ENCODE results near the gene LAPTM5.
A peak's percentile ranks its signal among the peaks of the same experiment; 100 is the strongest.

Gene LAPTM5

DNA sequence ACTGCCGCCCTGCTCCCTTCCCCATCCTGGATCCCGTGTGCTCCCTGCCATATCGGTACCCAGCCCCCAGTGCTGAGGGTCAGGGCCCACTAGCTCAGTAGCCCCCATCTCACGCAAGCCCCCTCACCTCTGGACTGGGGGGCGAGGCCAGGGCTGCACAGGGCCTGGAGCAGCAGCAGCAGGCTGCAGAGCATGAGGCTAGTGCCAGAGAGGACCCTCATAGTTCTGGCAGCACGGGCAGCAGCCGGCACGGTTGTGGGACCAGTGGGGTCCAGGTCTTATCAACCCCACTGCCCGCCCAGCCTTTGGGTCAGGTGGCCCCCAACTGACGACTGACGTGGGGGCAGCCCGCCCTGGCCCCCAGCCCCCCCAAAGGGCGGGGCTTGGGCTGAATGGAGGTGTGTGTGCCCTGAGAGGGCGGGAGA, 34.2 kb downstream of the LAPTM5 start, which contains the start of gene MATN1:
TSS of gene MATN1 (minus strand) at position 255 of the 425 bp plus-strand sequence. CDS start at position 221, 34 bp downstream.
- Histone ChIP-seq H3K27me3 (ENCODE audit: control insufficient read depth, insufficient read depth, low read length) (no peaks in the 10 kb centered on the region), H3K4me3 (ENCODE audit: low read length) (no peak within 1 kb of the TSS), H3K27ac (ENCODE audit: low read depth, low read length) (no peak within 1 kb of the TSS), H3K4me1 (ENCODE audit: control insufficient read depth, insufficient read depth, low read length) (peaks cover 8% of the 10 kb centered on the region), H3K9ac (ENCODE audit: low read length) (no peak within 1 kb of the TSS), H3K36me3 (ENCODE audit: control insufficient read depth, insufficient read depth, low read length) (no peaks in the 10 kb centered on the region)

DNA sequence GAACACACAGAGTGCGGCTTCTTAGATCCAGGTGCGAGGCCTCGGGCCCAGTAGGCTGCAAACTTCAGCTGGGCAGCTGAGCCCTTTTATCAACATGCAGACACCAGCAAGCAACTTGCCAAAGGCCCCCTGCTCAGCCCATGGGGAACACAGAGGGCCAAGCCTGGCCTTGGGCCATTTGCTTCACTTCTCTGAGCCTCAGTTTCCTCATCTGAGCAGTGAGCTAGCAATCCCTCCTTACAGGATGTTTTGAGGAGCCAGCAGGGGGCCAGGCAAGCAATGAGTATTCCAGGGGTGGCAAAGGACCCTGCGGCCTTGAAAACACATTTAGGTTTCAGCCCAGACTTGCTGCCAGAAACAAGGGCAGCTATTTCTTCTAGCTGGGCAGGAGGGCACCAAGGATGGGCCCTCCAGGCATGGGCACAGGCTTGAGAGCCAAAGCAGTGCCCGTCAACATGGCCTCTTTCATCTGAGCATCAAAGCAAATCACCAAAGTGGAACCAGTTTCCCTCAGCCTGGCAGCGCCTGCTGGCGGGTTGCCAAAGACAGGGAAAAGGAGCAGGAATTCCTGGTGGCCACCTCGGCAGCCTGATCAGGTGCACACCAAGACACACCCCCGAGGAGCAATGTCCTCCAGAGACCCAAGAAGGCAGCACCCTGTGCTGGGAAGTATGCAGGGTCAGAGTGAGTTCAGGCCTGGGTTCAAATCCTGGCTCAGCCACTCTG, 35.6 kb downstream of the LAPTM5 start:
- H3K9ac ChIP-seq (ENCODE audit: low read length): no peak overlapping the region
- H3K36me3 ChIP-seq (ENCODE audit: control insufficient read depth, insufficient read depth, low read length): no peaks in the 10 kb centered on the region
- H3K4me3 ChIP-seq (ENCODE audit: low read length): no peak overlapping the region
- H3K27me3 ChIP-seq (ENCODE audit: control insufficient read depth, insufficient read depth, low read length): no peaks in the 10 kb centered on the region
- H3K27ac ChIP-seq (ENCODE audit: low read depth, low read length): no peak overlapping the region
- H3K4me1 ChIP-seq (ENCODE audit: control insufficient read depth, insufficient read depth, low read length): peaks cover 8% of the 10 kb centered on the region

DNA sequence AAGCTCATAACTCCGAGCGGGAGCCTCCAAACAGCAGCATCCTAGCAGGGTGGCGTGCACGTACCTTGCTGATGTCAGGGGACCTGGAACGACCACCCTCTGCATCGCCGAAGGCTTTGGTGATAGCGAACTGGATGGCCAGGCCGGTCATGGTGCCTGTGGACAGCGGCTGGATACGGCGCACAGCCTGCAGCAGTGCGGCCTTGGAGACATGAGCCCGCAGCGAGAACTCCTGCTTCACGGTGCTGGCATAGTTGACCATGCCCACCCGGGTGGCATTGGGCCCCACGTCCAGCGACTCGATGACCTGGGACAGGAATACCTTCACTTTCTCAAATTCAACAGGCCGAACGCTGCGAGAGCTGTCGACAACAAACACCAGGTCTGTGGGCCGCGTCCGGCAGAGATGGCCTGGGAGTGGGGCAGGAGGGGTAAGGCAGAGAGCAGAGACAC, 36.2 kb downstream of the LAPTM5 start:
- H3K36me3 ChIP-seq (ENCODE audit: control insufficient read depth, insufficient read depth, low read length): no peaks in the 10 kb centered on the region
- no peak overlapping the region for H3K9ac ChIP-seq (ENCODE audit: low read length)
- no peak overlapping the region for H3K27ac ChIP-seq (ENCODE audit: low read depth, low read length)
- peaks cover 8% of the 10 kb centered on the region for H3K4me1 ChIP-seq (ENCODE audit: control insufficient read depth, insufficient read depth, low read length)
- H3K4me3 ChIP-seq (ENCODE audit: low read length): no peak overlapping the region
- no peaks in the 10 kb centered on the region for H3K27me3 ChIP-seq (ENCODE audit: control insufficient read depth, insufficient read depth, low read length)

DNA sequence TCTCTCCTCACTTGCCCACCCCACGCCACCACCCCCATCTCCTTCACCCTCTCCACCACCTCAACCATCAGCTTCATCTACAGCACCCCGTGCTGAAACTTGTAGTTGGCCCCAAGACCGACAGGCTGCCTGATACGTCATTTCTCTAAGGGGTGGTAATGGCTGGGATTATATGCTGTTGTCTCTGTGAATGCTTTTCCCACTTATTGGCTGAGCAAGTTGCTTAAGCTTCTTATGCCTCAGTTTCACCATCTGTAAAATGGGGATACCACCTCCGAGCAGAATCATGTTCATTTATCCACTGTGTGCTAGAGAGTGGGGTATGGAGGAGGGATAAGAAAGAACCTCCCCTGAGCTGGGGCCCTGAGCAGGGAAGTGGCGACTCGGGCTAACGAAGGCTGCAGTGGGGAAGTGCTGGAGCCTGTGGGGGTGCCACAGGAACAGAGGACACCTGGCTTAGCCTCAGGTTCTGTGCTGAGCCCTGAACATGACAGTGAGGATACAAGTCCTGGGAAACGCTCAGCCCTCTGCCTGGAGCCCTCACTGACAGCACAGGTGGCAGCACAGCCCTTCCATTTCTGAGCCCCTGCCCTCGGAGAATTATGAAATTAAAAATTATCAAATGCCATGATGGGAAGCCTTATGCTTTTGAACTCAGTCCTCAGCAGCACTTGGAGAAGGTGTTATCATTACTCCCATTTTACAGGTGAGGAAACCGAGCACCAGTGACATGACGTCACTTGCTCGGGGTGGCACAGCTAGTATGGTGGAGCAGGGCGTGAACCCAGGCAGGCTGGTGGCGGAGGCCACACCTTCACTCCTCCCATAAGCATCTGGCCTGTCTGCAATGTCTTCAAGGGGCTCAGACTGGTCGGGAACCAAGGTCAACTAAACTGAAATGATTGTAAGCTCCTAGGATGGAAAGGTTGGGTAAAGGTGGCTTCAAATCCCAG, 37.0 kb downstream of the LAPTM5 start:
- no peak overlapping the region for H3K27ac ChIP-seq (ENCODE audit: low read depth, low read length)
- no peak overlapping the region for H3K9ac ChIP-seq (ENCODE audit: low read length)
- no peaks in the 10 kb centered on the region for H3K27me3 ChIP-seq (ENCODE audit: control insufficient read depth, insufficient read depth, low read length)
- H3K4me1 ChIP-seq (ENCODE audit: control insufficient read depth, insufficient read depth, low read length): peaks cover 8% of the 10 kb centered on the region
- no peaks in the 10 kb centered on the region for H3K36me3 ChIP-seq (ENCODE audit: control insufficient read depth, insufficient read depth, low read length)
- no peak overlapping the region for H3K4me3 ChIP-seq (ENCODE audit: low read length)

DNA sequence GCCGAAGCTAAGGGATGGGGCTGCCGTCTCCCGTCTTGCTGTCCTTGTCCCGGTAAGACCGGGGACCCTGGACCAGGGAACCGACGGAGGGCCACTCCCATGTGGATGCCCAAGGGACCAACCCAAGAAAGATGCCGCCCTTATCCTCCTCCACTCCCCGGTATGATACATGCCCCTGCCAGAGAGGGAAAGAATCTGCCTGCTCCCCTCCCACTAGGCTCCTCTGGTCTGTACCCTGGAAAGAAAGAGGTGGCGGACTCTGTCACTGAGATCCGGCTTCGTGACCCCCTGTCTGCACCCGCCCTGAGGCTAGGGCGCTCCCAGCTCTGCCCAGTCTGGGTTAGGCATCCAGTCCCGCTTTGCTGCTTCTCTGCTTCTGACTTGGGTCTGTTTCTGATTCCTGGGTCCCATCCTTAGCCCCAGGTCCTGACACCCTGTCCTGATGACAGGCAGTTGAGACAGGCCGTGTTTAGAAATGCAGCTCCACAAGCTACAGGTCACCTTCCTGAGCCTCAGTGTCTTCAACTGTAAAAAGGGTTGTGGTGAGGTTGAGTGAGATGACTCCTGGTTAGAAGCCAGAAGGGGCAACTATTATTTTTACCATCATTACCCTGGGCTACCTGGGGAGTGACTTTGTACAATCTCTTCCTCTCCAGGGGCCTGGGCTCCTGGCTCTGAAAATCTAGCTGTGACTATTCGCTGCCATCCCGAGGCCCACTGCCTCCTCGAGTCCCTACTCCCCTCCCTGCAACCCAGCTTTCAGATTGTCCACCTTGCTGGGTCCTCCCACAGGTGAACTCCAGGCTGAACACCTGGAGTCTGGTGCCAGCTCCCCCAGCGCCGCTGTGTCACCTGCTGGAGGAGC, 37.9 kb downstream of the LAPTM5 start:
- Histone ChIP-seq H3K4me1 (ENCODE audit: control insufficient read depth, insufficient read depth, low read length) (peaks cover 8% of the 10 kb centered on the region), H3K27me3 (ENCODE audit: control insufficient read depth, insufficient read depth, low read length) (no peaks in the 10 kb centered on the region), H3K36me3 (ENCODE audit: control insufficient read depth, insufficient read depth, low read length) (no peaks in the 10 kb centered on the region), H3K27ac (ENCODE audit: low read depth, low read length) (peak overlapping the region; percentile 100), H3K4me3 (ENCODE audit: low read length) (peak overlapping the region; percentile 61), H3K9ac (ENCODE audit: low read length) (no peak overlapping the region)

DNA sequence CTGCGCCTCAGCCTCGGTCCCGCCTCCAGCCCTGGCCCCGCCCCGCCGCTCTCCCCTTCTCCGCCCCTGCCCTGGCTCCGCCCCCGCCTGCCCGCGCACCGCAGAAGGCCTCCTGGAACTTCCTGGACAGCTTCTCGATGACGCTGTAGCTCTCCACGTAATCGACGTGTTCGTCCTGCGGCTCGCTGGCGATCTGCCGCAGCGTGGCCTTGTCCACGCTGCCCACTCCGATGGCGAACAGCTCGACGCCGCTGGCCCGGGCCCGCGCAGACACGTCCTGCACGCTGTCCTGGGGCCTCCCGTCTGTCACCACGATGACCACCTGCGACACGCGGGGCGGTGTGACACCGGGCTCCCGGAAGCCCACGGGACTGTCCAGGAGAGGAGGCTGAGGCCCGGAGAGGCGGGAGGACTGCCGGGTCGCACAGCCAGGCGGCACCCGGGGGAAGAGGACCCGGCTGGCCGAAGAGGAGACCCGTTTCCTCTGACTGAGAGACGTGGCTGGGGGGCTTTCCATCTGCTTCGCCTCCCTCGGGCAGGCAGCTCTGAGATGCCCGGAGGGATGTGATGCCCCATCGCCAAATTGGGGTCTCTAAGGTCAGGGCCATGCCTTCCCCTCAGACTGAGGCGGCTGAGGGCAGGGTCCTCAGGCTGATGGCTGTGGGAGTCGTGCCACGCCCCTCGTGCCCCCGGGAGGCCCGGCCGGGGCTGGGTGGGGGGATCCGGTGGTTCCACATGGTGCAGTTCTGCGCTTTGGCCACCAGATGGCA, 38.8 kb downstream of the LAPTM5 start:
- peak overlapping the region; percentile 100 for H3K27ac ChIP-seq (ENCODE audit: low read depth, low read length)
- H3K27me3 ChIP-seq (ENCODE audit: control insufficient read depth, insufficient read depth, low read length): no peaks in the 10 kb centered on the region
- H3K9ac ChIP-seq (ENCODE audit: low read length): peak overlapping the region; percentile 53
- H3K4me1 ChIP-seq (ENCODE audit: control insufficient read depth, insufficient read depth, low read length): peaks cover 8% of the 10 kb centered on the region
- peak overlapping the region; percentile 61 for H3K4me3 ChIP-seq (ENCODE audit: low read length)
- H3K36me3 ChIP-seq (ENCODE audit: control insufficient read depth, insufficient read depth, low read length): no peaks in the 10 kb centered on the region

DNA sequence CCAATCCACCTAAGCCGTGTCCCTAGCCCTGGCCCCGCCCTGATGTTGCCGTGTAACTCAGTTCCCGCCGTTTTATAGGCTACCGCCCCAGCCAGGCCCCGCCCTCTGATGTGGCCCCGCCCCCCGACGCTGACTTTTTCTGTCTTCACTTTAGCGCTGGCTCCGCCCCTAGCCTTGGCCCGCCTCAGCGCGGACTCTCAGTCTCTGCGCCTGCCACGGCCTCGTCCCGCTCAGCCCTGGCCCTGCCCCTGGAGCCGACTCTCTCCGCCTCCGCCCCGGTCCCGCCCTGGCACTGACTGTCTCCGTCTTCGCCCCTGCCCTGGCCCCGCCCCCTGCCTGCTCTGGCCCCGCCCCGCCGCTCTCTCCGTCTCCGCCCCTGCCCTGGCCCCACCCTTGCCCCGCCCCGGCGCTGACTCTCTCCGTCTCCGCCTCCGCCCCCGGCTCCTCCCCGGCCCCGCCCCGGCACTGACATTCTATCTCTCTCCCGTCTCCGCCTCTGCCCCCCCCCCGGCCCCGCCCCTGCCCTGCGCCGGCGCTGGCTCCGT, 39.4 kb downstream of the LAPTM5 start:
- Histone ChIP-seq H3K27me3 (ENCODE audit: control insufficient read depth, insufficient read depth, low read length) (no peaks in the 10 kb centered on the region), H3K4me1 (ENCODE audit: control insufficient read depth, insufficient read depth, low read length) (peaks cover 8% of the 10 kb centered on the region), H3K9ac (ENCODE audit: low read length) (no peak overlapping the region), H3K27ac (ENCODE audit: low read depth, low read length) (peak overlapping the region; percentile 100), H3K36me3 (ENCODE audit: control insufficient read depth, insufficient read depth, low read length) (no peaks in the 10 kb centered on the region), H3K4me3 (ENCODE audit: low read length) (peak overlapping the region; percentile 55)

DNA sequence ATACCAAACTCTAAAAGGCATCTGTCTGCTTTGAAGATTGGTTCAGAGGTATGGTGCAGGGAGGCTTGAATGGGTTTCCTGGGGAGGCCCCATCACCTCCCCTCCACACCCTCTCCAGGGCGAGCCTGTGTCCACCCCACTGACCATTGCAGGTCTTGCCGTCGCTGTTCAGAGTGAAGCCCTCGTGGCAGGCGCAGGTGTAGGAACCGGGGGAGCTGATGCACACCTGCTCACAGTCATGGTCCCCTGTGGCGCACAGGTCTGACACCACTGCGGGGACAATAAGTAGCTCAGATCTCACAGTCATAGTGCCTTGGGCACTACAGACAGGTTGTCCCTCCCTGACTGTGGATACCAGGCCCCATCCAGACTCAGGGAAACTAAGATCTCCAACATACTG, 40.9 kb downstream of the LAPTM5 start:
- H3K4me3 ChIP-seq (ENCODE audit: low read length): no peak overlapping the region
- peaks cover 2% of the 10 kb centered on the region for H3K27me3 ChIP-seq (ENCODE audit: control insufficient read depth, insufficient read depth, low read length)
- H3K36me3 ChIP-seq (ENCODE audit: control insufficient read depth, insufficient read depth, low read length): no peaks in the 10 kb centered on the region
- H3K27ac ChIP-seq (ENCODE audit: low read depth, low read length): no peak overlapping the region
- no peak overlapping the region for H3K9ac ChIP-seq (ENCODE audit: low read length)
- peaks cover 8% of the 10 kb centered on the region for H3K4me1 ChIP-seq (ENCODE audit: control insufficient read depth, insufficient read depth, low read length)

DNA sequence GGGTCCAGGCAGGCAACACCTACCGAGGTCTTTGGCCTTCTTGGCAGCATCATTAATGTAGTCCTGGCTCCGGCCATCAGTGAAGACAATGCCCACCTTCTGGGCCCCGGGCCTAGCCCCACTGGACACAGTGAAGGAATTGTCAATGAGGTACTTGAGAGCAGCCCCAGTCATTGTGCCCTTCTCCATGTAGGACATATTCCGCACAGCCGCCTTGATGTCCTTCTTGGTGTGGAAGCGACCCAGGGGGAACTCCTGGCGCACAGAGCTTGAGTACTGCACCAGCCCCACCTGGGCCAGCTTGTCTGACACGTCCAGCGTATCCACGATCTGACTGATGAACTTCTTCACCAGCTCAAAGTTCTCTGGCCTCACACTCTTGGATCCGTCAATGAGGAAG, 41.7 kb downstream of the LAPTM5 start:
- Histone ChIP-seq H3K4me1 (ENCODE audit: control insufficient read depth, insufficient read depth, low read length) (peaks cover 8% of the 10 kb centered on the region), H3K36me3 (ENCODE audit: control insufficient read depth, insufficient read depth, low read length) (no peaks in the 10 kb centered on the region), H3K27me3 (ENCODE audit: control insufficient read depth, insufficient read depth, low read length) (peaks cover 2% of the 10 kb centered on the region), H3K9ac (ENCODE audit: low read length) (no peak overlapping the region), H3K4me3 (ENCODE audit: low read length) (no peak overlapping the region), H3K27ac (ENCODE audit: low read depth, low read length) (no peak overlapping the region)

DNA sequence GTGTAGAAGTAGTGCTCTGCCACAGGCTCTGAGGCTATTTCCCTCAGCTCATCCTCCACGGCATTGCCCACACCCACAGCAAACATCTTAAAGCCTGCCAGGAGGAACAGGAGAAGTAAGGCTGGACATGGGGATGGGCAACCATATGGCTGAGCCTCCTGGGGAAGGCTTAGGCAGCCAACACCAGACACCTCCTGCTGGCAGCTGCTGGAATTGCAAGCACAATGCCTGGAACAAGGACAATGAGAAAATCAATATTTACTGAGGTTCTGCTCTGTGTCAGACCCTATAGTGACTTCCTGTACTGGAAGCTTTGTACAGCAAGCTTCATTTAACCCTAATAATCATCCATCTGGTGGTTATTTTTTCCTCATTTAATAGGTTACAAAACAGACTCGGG, 42.4 kb downstream of the LAPTM5 start:
- no peaks in the 10 kb centered on the region for H3K36me3 ChIP-seq (ENCODE audit: control insufficient read depth, insufficient read depth, low read length)
- peaks cover 2% of the 10 kb centered on the region for H3K27me3 ChIP-seq (ENCODE audit: control insufficient read depth, insufficient read depth, low read length)
- no peak overlapping the region for H3K4me3 ChIP-seq (ENCODE audit: low read length)
- peaks cover 8% of the 10 kb centered on the region for H3K4me1 ChIP-seq (ENCODE audit: control insufficient read depth, insufficient read depth, low read length)
- H3K27ac ChIP-seq (ENCODE audit: low read depth, low read length): no peak overlapping the region
- H3K9ac ChIP-seq (ENCODE audit: low read length): no peak overlapping the region

DNA sequence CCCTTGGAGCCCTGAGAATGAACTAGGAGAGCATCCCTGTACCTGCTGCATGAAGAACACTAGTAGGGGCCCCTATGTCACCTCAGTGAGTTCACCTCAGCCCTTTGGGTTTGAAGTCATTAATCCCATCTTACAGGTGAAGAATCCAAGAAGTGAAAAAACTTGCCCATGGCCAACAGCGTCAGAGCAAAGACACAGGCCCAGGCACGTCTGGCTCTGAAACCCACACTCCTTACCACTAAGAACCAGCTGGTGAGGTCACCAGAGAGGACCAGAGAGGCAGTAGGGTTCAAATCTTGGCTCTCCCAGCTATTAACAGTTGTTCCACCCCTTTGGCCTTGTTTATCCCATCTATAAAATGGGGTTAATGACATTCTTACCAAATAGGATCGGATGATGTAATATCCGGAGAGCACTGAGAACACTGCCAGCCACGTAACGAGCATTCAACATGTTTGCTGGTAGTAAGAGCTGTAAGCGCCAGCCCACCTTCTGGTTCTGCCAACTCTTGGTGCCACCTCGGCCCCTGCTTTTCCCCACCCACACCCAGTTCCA, 43.0 kb downstream of the LAPTM5 start:
- no peak overlapping the region for H3K4me3 ChIP-seq (ENCODE audit: low read length)
- no peak overlapping the region for H3K27ac ChIP-seq (ENCODE audit: low read depth, low read length)
- no peaks in the 10 kb centered on the region for H3K36me3 ChIP-seq (ENCODE audit: control insufficient read depth, insufficient read depth, low read length)
- H3K27me3 ChIP-seq (ENCODE audit: control insufficient read depth, insufficient read depth, low read length): peaks cover 2% of the 10 kb centered on the region
- no peak overlapping the region for H3K9ac ChIP-seq (ENCODE audit: low read length)
- H3K4me1 ChIP-seq (ENCODE audit: control insufficient read depth, insufficient read depth, low read length): peaks cover 7% of the 10 kb centered on the region

Data from rectal smooth muscle tissue (tissue), 1 donor.